SU-DHL-6 (cell line): ENCODE results near the gene COBLL1.

Source experiments
- H2AFZ ChIP-seq: fragments of 200-600 bp; sonication (generic); 2 replicates; pipeline ENCODE4 v1.6.1; 2014; ENCODE audit warnings: low read depth, mild to moderate bottlenecking, moderate library complexity, mixed read lengths, antibody characterized with exemption, low read length; ENCODE audit not compliant: severe bottlenecking
- H3F3A ChIP-seq: fragments of 200-600 bp; shearing (Covaris generic); 2 replicates; pipeline ENCODE4 v1.6.0; 2016; ENCODE audit warnings: antibody characterized with exemption, mild to moderate bottlenecking; ENCODE audit not compliant: insufficient read depth
- H3K27ac ChIP-seq: fragments of 200-600 bp; sonication (generic); 2 replicates; pipeline ENCODE4 v1.5.1; 2016; ENCODE audit warnings: low read depth, mild to moderate bottlenecking, low read length, moderate library complexity, mixed read lengths
- H3K27me3 ChIP-seq: fragments of 200-600 bp; sonication (generic), shearing (Covaris generic); 2 replicates; pipeline ENCODE4 v1.6.0; 2014; ENCODE audit warnings: mild to moderate bottlenecking, low read length
- H3K36me3 ChIP-seq: fragments of 200-600 bp; sonication (generic); 2 replicates; pipeline ENCODE4 v1.6.1; 2014; ENCODE audit warnings: mild to moderate bottlenecking, low read length, mixed read lengths
- H3K4me2 ChIP-seq: fragments of 300-600, 200-600 bp; shearing (Covaris generic), sonication (generic); 2 replicates; pipeline ENCODE4 v1.6.0; 2014; ENCODE audit warnings: low read length, low read depth, mild to moderate bottlenecking; ENCODE audit not compliant: poor library complexity, severe bottlenecking
- H3K4me3 ChIP-seq: fragments of 200-600 bp; sonication (generic); 2 replicates; pipeline ENCODE4 v1.5.1; 2014; ENCODE audit warnings: antibody characterized with exemption, low read length, mild to moderate bottlenecking, mixed read lengths; ENCODE audit not compliant: insufficient read depth, poor library complexity, severe bottlenecking
- H3K79me2 ChIP-seq: fragments of 200-600 bp; sonication (generic); 2 replicates; pipeline ENCODE4 v1.6.1; 2014; ENCODE audit warnings: mild to moderate bottlenecking, low read length, moderate library complexity; ENCODE audit not compliant: insufficient read depth
- H3K9ac ChIP-seq: fragments of 200-600 bp; sonication (generic); 2 replicates; pipeline ENCODE4 v1.7.0; 2014; ENCODE audit warnings: mild to moderate bottlenecking, low read length
- H3K9me2 ChIP-seq: fragments of 200-600 bp; sonication (generic); replicated peaks from 2 replicates; pipeline ENCODE4 v1.6.1; 2014; ENCODE audit warnings: low read length; ENCODE audit not compliant: insufficient read depth
- H3K9me3 ChIP-seq: fragments of 200-600 bp; sonication (generic); 2 replicates; pipeline ENCODE4 v1.6.1; 2014; ENCODE audit warnings: low read length, mixed read lengths; ENCODE audit not compliant: insufficient read depth
- H4K20me1 ChIP-seq: fragments of 200-600 bp; sonication (generic); 2 replicates; pipeline ENCODE4 v1.6.1; 2014; ENCODE audit warnings: low read depth, mild to moderate bottlenecking, antibody characterized with exemption, low read length, moderate library complexity, mixed read lengths
- EZH2phosphoT487 ChIP-seq: fragments of 200-600 bp; sonication (generic), shearing (Covaris generic); conservative IDR thresholded peaks from 2 replicates; pipeline ENCODE4 v1.6.1; 2018; ENCODE audit warnings: mild to moderate bottlenecking, antibody characterized with exemption, low read length, moderate library complexity, mixed read lengths
- TF ChIP-seq, protein P1 (sequence below): fragments of 200-600 bp; sonication (generic); IDR thresholded peaks from one replicate; pipeline ENCODE4 v1.5.1; 2017; ENCODE audit warnings: antibody characterized with exemption, mild to moderate bottlenecking, low read length, moderate library complexity; ENCODE audit not compliant: insufficient read depth, poor library complexity, severe bottlenecking

The COBLL1 gene

DNA sequence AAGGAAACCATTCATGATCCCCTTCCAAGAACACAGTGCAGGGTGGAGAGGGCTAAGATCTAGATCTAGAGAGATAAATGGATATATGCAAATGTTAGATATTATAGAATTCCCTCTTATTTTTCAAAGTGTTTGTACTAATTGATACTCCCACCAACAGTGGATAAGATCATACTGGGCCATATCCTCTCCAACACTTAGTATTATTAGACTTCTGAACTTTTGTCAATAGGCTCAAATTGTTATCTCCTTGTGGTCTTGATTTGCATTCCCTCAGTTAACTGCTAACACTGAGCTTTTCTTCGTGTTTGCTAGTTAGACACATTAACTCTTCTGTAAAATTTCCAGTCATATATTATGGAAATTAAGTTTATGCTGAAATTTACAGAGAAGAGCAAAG, 163.9 kb downstream of the COBLL1 start:
- Histone ChIP-seq H3K4me3 (no peak overlapping the region), H3K36me3 (no peaks in the 10 kb centered on the region), H4K20me1 (no peaks in the 10 kb centered on the region), H3K79me2 (no peaks in the 10 kb centered on the region), H3K9ac (no peak overlapping the region), H3F3A (no peaks in the 10 kb centered on the region), H2AFZ (no peak overlapping the region), H3K9me2 (no peaks in the 10 kb centered on the region), H3K27me3 (no peaks in the 10 kb centered on the region), H3K9me3 (no peaks in the 10 kb centered on the region), H3K27ac (no peak overlapping the region), H3K4me2 (no peak overlapping the region)
- no peak for TF ChIP-seq EZH2phosphoT487
- TF ChIP-seq, protein P1, sequence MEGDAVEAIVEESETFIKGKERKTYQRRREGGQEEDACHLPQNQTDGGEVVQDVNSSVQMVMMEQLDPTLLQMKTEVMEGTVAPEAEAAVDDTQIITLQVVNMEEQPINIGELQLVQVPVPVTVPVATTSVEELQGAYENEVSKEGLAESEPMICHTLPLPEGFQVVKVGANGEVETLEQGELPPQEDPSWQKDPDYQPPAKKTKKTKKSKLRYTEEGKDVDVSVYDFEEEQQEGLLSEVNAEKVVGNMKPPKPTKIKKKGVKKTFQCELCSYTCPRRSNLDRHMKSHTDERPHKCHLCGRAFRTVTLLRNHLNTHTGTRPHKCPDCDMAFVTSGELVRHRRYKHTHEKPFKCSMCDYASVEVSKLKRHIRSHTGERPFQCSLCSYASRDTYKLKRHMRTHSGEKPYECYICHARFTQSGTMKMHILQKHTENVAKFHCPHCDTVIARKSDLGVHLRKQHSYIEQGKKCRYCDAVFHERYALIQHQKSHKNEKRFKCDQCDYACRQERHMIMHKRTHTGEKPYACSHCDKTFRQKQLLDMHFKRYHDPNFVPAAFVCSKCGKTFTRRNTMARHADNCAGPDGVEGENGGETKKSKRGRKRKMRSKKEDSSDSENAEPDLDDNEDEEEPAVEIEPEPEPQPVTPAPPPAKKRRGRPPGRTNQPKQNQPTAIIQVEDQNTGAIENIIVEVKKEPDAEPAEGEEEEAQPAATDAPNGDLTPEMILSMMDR, result no peak

DNA sequence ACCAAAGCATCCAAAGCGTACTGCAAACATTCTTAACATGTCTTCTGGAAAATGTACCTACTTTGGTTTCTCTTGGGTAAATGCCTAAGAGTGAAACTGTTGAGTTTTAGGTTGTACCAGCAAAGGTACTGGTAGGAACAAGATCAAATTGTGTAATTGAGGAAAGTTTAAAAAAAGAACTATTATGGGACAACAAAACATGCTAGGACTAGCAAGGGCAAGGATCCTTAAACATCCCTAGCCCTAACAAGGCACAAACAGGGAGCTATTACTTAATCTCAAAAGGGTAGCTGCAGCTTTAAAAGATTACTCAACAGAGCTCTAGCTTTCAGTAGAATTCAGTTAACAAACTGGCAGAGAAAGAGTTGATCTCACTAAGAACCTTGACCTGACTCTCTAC, 164.4 kb downstream of the COBLL1 start:
- no peak for TF ChIP-seq EZH2phosphoT487
- TF ChIP-seq, protein P1, result no peak
- Histone ChIP-seq H3F3A (no peaks in the 10 kb centered on the region), H3K9me2 (no peaks in the 10 kb centered on the region), H3K27ac (no peak overlapping the region), H4K20me1 (no peaks in the 10 kb centered on the region), H2AFZ (no peak overlapping the region), H3K9me3 (no peaks in the 10 kb centered on the region), H3K79me2 (no peaks in the 10 kb centered on the region), H3K4me3 (no peak overlapping the region), H3K27me3 (no peaks in the 10 kb centered on the region), H3K4me2 (no peak overlapping the region), H3K36me3 (no peaks in the 10 kb centered on the region), H3K9ac (no peak overlapping the region)

DNA sequence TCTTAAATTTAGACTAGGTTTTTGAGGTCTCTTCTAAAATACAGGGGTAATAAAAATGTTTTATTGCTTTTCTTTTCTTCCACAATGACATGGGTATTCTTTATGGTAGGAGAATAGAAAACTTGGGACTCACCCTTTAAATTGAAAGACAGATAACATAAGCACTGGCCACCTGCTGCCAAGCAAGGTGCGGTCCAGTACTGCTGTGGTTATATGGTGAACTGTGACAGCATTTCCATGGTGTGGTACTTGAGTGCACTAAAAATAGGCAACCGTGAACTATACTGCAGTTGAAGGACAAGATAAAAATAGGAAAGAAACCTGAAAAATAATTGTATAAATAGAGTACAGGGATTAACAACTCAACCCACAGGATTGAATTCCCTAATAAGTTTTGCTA, 165.9 kb downstream of the COBLL1 start:
- TF ChIP-seq EZH2phosphoT487, result no peak
- TF ChIP-seq, protein P1, result no peak
- Histone ChIP-seq H3K9ac (no peak overlapping the region), H3K9me2 (no peaks in the 10 kb centered on the region), H3K36me3 (no peaks in the 10 kb centered on the region), H3K79me2 (no peaks in the 10 kb centered on the region), H4K20me1 (no peaks in the 10 kb centered on the region), H3K4me2 (no peak overlapping the region), H3K4me3 (no peak overlapping the region), H2AFZ (no peak overlapping the region), H3K27me3 (no peaks in the 10 kb centered on the region), H3K27ac (no peak overlapping the region), H3K9me3 (no peaks in the 10 kb centered on the region), H3F3A (no peaks in the 10 kb centered on the region)

DNA sequence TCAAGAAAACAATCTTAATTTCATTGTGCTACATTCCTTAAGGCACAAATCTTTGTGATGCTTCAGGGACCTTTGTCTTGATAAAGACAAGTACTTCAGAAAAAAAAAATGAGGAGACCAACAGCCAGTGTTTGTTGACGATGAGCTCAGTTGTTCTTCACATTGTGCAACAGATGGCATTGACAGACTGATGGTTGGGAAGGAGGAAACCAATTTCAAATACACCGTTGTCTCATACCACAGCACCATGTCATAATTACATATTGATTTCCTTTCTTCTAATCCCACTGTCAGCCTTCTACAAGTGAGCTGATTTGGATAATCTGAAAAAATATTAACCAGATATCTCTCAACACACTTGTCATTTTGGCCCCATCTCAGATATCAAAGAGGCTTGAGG, 166.6 kb downstream of the COBLL1 start:
- Histone ChIP-seq H3K79me2 (no peaks in the 10 kb centered on the region), H2AFZ (no peak overlapping the region), H3K9me3 (no peaks in the 10 kb centered on the region), H3K9me2 (no peaks in the 10 kb centered on the region), H4K20me1 (no peaks in the 10 kb centered on the region), H3K9ac (no peak overlapping the region), H3F3A (no peaks in the 10 kb centered on the region), H3K4me2 (no peak overlapping the region), H3K4me3 (no peak overlapping the region), H3K27me3 (no peaks in the 10 kb centered on the region), H3K27ac (no peak overlapping the region), H3K36me3 (no peaks in the 10 kb centered on the region)
- no peak for TF ChIP-seq EZH2phosphoT487
- TF ChIP-seq, protein P1, result no peak
